GM23338 (cell line): ENCODE results near the gene RAB7B. TPM values are rescaled to one million over a fixed set of nuclear protein-coding genes. Genes with fewer than 3 reads are reported as not detected.

Source experiments
- EZH2 ChIP-seq: fragments of 200-600 bp; sonication (generic); IDR thresholded peaks from one replicate; pipeline ENCODE4 v1.8.0; 2017; ENCODE audit warnings: antibody characterized with exemption, mild to moderate bottlenecking, low read depth; ENCODE audit not compliant: unreplicated experiment
- JUNB ChIP-seq: IDR thresholded peaks from one replicate; pipeline ENCODE4 v1.6.1; 2016; ENCODE audit warnings: antibody characterized with exemption; ENCODE audit not compliant: unreplicated experiment
- POLR2AphosphoS5 ChIP-seq: IDR thresholded peaks from 2 replicates; pipeline ENCODE4 v1.6.1; 2016; ENCODE audit warnings: antibody characterized with exemption, low read depth
- STAT1 ChIP-seq: IDR thresholded peaks from one replicate; pipeline ENCODE4 v1.6.1; 2016; ENCODE audit warnings: antibody characterized with exemption; ENCODE audit not compliant: unreplicated experiment
- ZNF331 ChIP-seq: fragments of 250-450 bp; sonication (Bioruptor Pico); IDR thresholded peaks from 2 replicates; pipeline ENCODE4 v1.5.0; 2020; ENCODE audit warnings: low read depth, mild to moderate bottlenecking, moderate library complexity
- polyA plus RNA-seq: library from polyadenylated mRNA; unstranded; fragments of >200 nt; fragmentation: Nextera tagmentation; extraction: Ambion mirVana; gene quantifications from 2 replicates; pipeline ENCODE4 v1.2.1, GENCODE V29; 2016
- total RNA-seq: library from RNA; depleted of rRNA; stranded (reverse); fragments of >200 nt; shearing (Covaris generic); gene quantifications from 2 replicates; pipeline ENCODE4 v1.2.3, GENCODE V29; 2014
- TF ChIP-seq, protein P1 (sequence below): fragments of 250-450 bp; sonication (Bioruptor Pico); IDR thresholded peaks from 2 replicates; pipeline ENCODE4 v1.5.0; 2020; ENCODE audit warnings: mild to moderate bottlenecking, moderate library complexity
- TF ChIP-seq, protein P2 (sequence below), 2 experiments: fragments of 200-600 bp in 1 of 2; sonication (generic) in 1 of 2; conservative IDR thresholded peaks; 2 replicates each; pipeline versions ENCODE4 v1.5.1 to v1.6.1; 2016 to 2017; ENCODE audit warnings: antibody characterized with exemption in 2 of 2, low read depth in 2 of 2, mild to moderate bottlenecking in 2 of 2, moderate library complexity in 1 of 2
- TF ChIP-seq, protein P3 (sequence below): IDR thresholded peaks from 2 replicates; pipeline ENCODE4 v1.6.1; 2016; ENCODE audit warnings: antibody characterized with exemption

Gene RAB7B
- total and polyA plus RNA-seq, 2 experiments from 2014 or later, result not detected

DNA sequence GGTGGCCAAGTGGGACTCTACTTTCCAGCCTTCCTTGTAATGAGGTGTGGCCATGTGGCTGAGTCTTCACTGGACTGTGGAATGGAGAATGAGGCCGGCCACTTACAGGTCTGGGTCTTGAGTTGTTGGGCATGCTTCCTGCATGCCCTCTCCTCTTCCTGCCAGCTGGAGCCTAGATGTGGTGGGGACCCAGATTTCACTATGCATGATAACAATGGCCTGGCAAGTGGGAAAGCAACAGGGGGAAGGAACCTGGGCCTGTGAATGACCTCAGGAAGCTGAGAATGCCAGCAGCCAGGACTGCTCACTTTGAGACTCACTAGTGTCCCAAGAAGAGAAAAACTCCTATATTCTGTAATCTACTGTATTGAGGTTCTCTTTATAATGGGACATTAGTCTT lies 51.4 kb downstream of the RAB7B start (continued):
- TF ChIP-seq, protein P1, sequence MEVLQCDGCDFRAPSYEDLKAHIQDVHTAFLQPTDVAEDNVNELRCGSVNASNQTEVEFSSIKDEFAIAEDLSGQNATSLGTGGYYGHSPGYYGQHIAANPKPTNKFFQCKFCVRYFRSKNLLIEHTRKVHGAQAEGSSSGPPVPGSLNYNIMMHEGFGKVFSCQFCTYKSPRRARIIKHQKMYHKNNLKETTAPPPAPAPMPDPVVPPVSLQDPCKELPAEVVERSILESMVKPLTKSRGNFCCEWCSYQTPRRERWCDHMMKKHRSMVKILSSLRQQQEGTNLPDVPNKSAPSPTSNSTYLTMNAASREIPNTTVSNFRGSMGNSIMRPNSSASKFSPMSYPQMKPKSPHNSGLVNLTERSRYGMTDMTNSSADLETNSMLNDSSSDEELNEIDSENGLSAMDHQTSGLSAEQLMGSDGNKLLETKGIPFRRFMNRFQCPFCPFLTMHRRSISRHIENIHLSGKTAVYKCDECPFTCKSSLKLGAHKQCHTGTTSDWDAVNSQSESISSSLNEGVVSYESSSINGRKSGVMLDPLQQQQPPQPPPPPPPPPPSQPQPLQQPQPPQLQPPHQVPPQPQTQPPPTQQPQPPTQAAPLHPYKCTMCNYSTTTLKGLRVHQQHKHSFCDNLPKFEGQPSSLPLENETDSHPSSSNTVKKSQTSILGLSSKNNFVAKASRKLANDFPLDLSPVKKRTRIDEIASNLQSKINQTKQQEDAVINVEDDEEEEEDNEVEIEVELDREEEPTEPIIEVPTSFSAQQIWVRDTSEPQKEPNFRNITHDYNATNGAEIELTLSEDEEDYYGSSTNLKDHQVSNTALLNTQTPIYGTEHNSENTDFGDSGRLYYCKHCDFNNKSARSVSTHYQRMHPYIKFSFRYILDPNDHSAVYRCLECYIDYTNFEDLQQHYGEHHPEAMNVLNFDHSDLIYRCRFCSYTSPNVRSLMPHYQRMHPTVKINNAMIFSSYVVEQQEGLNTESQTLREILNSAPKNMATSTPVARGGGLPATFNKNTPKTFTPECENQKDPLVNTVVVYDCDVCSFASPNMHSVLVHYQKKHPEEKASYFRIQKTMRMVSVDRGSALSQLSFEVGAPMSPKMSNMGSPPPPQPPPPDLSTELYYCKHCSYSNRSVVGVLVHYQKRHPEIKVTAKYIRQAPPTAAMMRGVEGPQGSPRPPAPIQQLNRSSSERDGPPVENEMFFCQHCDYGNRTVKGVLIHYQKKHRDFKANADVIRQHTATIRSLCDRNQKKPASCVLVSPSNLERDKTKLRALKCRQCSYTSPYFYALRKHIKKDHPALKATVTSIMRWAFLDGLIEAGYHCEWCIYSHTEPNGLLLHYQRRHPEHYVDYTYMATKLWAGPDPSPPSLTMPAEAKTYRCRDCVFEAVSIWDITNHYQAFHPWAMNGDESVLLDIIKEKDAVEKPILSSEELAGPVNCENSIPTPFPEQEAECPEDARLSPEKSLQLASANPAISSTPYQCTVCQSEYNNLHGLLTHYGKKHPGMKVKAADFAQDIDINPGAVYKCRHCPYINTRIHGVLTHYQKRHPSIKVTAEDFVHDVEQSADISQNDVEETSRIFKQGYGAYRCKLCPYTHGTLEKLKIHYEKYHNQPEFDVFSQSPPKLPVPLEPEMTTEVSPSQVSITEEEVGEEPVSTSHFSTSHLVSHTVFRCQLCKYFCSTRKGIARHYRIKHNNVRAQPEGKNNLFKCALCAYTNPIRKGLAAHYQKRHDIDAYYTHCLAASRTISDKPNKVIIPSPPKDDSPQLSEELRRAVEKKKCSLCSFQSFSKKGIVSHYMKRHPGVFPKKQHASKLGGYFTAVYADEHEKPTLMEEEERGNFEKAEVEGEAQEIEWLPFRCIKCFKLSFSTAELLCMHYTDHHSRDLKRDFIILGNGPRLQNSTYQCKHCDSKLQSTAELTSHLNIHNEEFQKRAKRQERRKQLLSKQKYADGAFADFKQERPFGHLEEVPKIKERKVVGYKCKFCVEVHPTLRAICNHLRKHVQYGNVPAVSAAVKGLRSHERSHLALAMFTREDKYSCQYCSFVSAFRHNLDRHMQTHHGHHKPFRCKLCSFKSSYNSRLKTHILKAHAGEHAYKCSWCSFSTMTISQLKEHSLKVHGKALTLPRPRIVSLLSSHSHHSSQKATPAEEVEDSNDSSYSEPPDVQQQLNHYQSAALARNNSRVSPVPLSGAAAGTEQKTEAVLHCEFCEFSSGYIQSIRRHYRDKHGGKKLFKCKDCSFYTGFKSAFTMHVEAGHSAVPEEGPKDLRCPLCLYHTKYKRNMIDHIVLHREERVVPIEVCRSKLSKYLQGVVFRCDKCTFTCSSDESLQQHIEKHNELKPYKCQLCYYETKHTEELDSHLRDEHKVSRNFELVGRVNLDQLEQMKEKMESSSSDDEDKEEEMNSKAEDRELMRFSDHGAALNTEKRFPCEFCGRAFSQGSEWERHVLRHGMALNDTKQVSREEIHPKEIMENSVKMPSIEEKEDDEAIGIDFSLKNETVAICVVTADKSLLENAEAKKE (CRISPR knock-in tag), result no peak
- TF ChIP-seq STAT1, result no peak
- TF ChIP-seq, protein P2, sequence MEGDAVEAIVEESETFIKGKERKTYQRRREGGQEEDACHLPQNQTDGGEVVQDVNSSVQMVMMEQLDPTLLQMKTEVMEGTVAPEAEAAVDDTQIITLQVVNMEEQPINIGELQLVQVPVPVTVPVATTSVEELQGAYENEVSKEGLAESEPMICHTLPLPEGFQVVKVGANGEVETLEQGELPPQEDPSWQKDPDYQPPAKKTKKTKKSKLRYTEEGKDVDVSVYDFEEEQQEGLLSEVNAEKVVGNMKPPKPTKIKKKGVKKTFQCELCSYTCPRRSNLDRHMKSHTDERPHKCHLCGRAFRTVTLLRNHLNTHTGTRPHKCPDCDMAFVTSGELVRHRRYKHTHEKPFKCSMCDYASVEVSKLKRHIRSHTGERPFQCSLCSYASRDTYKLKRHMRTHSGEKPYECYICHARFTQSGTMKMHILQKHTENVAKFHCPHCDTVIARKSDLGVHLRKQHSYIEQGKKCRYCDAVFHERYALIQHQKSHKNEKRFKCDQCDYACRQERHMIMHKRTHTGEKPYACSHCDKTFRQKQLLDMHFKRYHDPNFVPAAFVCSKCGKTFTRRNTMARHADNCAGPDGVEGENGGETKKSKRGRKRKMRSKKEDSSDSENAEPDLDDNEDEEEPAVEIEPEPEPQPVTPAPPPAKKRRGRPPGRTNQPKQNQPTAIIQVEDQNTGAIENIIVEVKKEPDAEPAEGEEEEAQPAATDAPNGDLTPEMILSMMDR (conservative IDR thresholded peaks at IDR 0.05; ENCODE audit: low read depth in 2 of 2), result no peak
- TF ChIP-seq JUNB, result no peak
- TF ChIP-seq EZH2, result no peak
- no peak for TF ChIP-seq ZNF331 (CRISPR knock-in tag)
- no peak for TF ChIP-seq POLR2AphosphoS5
- TF ChIP-seq, protein P3, sequence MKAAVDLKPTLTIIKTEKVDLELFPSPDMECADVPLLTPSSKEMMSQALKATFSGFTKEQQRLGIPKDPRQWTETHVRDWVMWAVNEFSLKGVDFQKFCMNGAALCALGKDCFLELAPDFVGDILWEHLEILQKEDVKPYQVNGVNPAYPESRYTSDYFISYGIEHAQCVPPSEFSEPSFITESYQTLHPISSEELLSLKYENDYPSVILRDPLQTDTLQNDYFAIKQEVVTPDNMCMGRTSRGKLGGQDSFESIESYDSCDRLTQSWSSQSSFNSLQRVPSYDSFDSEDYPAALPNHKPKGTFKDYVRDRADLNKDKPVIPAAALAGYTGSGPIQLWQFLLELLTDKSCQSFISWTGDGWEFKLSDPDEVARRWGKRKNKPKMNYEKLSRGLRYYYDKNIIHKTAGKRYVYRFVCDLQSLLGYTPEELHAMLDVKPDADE, result no peak
